RWPE2 (cell line): ENCODE data around the gene CBR3.

Experiments used
- ATAC-seq: fragments of 200-7000 bp; cut with Tn5 transposase; 3 replicates; pipeline ENCODE4 v1.9.1; 2021; ENCODE audit warnings: low read depth
- DNase-seq: peaks from one replicate; pipeline ENCODE4 v3.0.0-alpha.2; 2020; ENCODE audit warnings: low spot score
- H3K27ac ChIP-seq: fragments of 450-650 bp; 2 replicates; pipeline ENCODE4 v1.5.1; 2017; ENCODE audit warnings: mild to moderate bottlenecking; ENCODE audit not compliant: poor library complexity, severe bottlenecking
- H3K27me3 ChIP-seq: fragments of 250-450 bp; sonication (Bioruptor Pico); 2 replicates; pipeline ENCODE4 v1.5.1; 2021; ENCODE audit warnings: mild to moderate bottlenecking, moderate library complexity; ENCODE audit not compliant: insufficient read depth, poor library complexity, severe bottlenecking
- H3K36me3 ChIP-seq: fragments of 250-450 bp; sonication (Bioruptor Pico); 2 replicates; pipeline ENCODE4 v1.5.1; 2020; ENCODE audit warnings: low read depth, mild to moderate bottlenecking, moderate library complexity
- H3K4me1 ChIP-seq: fragments of 250-450 bp; sonication (Bioruptor Pico); 2 replicates; pipeline ENCODE4 v1.5.1; 2021; ENCODE audit warnings: mild to moderate bottlenecking, moderate library complexity; ENCODE audit not compliant: insufficient read depth, poor library complexity, severe bottlenecking
- H3K4me3 ChIP-seq: fragments of 250-450 bp; sonication (Bioruptor Pico); 2 replicates; pipeline ENCODE4 v1.5.1; 2021; ENCODE audit warnings: mild to moderate bottlenecking, moderate library complexity; ENCODE audit not compliant: severe bottlenecking
- H3K9me3 ChIP-seq: fragments of 250-450 bp; sonication (Bioruptor Pico); 2 replicates; pipeline ENCODE4 v1.5.1; 2021; ENCODE audit warnings: mild to moderate bottlenecking, moderate library complexity; ENCODE audit not compliant: severe bottlenecking
- TF ChIP-seq, protein P1 (sequence below): fragments of 450-650 bp; IDR thresholded peaks from one replicate; pipeline ENCODE4 v1.5.1; 2017; ENCODE audit warnings: mild to moderate bottlenecking, moderate library complexity; ENCODE audit not compliant: poor library complexity, severe bottlenecking

Gene CBR3

DNA sequence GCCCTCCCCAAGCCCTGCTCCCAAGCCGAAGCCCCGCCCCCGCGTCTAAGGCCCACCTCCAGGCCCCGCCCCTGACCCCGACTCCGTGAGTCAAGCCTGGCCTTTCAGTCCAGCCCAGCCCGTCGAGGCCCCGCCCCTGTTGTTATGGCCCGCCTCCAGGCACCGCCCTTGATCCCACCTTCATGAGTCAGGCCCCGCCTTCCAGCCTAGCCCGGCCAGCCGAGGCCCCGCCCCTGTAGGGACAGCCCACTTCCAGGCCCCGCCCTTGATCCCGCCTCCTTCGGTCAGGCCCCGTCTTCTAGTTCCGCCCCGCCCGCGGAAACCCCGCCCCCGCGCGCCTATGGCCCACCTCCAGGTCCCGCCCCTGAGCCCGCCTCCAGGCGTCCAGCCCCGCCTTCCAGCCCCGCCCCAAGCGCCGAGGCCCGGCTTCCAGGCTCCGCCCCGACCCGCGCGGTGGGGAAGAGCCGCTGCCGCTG, 21.5 kb downstream of the CBR3 start:
- TF ChIP-seq, protein P1, sequence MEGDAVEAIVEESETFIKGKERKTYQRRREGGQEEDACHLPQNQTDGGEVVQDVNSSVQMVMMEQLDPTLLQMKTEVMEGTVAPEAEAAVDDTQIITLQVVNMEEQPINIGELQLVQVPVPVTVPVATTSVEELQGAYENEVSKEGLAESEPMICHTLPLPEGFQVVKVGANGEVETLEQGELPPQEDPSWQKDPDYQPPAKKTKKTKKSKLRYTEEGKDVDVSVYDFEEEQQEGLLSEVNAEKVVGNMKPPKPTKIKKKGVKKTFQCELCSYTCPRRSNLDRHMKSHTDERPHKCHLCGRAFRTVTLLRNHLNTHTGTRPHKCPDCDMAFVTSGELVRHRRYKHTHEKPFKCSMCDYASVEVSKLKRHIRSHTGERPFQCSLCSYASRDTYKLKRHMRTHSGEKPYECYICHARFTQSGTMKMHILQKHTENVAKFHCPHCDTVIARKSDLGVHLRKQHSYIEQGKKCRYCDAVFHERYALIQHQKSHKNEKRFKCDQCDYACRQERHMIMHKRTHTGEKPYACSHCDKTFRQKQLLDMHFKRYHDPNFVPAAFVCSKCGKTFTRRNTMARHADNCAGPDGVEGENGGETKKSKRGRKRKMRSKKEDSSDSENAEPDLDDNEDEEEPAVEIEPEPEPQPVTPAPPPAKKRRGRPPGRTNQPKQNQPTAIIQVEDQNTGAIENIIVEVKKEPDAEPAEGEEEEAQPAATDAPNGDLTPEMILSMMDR: no peak
- Histone ChIP-seq H3K27me3 (no peaks in the 10 kb centered on the region), H3K4me1 (no peaks in the 10 kb centered on the region), H3K4me3 (peak overlapping the region; percentile 58), H3K36me3 (no peaks in the 10 kb centered on the region), H3K9me3 (no peaks in the 10 kb centered on the region), H3K27ac (no peak overlapping the region)
- ATAC-seq (peak; percentile 85), DNase-seq (peak; percentile 96)

GRCh38 chr21:36156815-36157670, 22.2 kb downstream of the CBR3 start, which contains the start of gene DOP1B:
DOP1B (plus strand) TSS chr21:36156824; CDS start chr21:36164734, 7,910 bp downstream.
- TF ChIP-seq, protein P1: no peak
- Histone ChIP-seq H3K27ac (no peak within 1 kb of the TSS), H3K36me3 (no peaks in the 10 kb centered on the region), H3K27me3 (no peaks in the 10 kb centered on the region), H3K4me3 (peak within 1 kb of the TSS; percentile 58), H3K4me1 (no peaks in the 10 kb centered on the region), H3K9me3 (no peaks in the 10 kb centered on the region)
- ATAC-seq: peak; percentile 32
- DNase-seq: no peak

DNA sequence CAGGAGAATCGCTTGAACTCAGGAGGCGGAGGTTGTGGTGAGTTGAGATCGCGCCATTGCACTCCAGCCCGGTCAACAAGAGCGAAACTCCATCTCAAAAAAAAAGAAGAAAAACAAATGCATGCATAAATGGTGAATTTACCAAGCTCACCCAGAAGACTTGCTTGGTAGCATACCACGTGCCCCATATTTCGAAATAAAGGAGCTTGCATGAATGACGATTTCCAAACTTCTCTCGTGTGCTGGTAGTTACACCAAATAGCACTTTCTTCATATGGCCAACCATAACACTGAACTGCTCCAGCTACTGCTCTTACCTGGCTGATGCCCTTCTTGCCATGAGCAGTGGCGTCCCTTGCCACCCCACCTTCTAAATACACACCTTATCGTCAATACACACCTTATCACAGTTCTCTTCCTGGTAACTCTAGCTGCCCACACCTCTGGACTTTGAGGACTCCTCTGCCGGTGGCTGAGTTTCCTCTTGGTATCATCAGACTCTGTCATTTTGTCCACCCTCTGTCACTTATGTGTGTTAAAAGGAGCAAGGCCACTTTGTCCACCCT, 24.6 kb downstream of the CBR3 start:
- H3K9me3 ChIP-seq: no peaks in the 10 kb centered on the region
- no peaks in the 10 kb centered on the region for H3K27me3 ChIP-seq
- no peak for ATAC-seq

DNA sequence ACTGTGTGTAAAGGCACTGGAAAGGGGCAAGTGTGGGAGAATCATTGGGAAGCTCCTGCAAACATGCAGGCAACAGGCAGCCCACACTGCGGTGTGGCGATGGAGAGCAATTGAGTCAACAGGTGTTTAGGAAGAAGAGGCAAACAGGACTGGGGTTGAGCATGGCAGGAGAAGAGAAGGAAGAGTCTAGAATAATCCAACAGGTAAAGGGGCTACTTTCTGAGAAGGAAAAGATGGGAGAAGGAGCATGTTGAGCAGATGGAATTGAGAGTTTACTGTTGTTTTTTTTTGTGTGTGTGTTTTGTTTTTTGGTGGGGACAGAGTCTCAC, 25.9 kb downstream of the CBR3 start:
- no peaks in the 10 kb centered on the region for H3K4me1 ChIP-seq
- TF ChIP-seq, protein P1: no peak
- 0 out of 2 replicates have a peak, but pooled peaks cover 3% of the 10 kb centered on the region for H3K36me3 ChIP-seq
- DNase-seq (no peak), ATAC-seq (no peak)
- H3K27ac ChIP-seq: no peak overlapping the region
- no peaks in the 10 kb centered on the region for H3K27me3 ChIP-seq
- H3K9me3 ChIP-seq: no peaks in the 10 kb centered on the region
- H3K4me3 ChIP-seq: no peak overlapping the region

More for the DNA sequence above, 24.6 kb downstream of the CBR3 start:
- Histone ChIP-seq H3K27ac (no peak overlapping the region), H3K4me1 (no peaks in the 10 kb centered on the region), H3K4me3 (no peak overlapping the region), H3K36me3 (no peaks in the 10 kb centered on the region)
- DNase-seq: no peak
- TF ChIP-seq, protein P1: no peak
